ENCODE measurements around the gene RTN4R.
"Not testable (repeated sequence)": the region's sequence is repeated elsewhere in the genome, so short reads cannot be mapped to it uniquely, and the experiment has no call there.

RTN4R gene

GRCh38 chr22:20316217-20316843 lies 48.2 kb upstream of the RTN4R start:
- no peaks in the 10 kb centered on the region for H3K9me3 ChIP-seq (ENCODE audit: control insufficient read depth, insufficient read depth, low read length)

GRCh38 chr22:20315337-20316216 lies 47.5 kb upstream of the RTN4R start:
- Histone ChIP-seq H3K4me1 (ENCODE audit: control insufficient read depth, low read length) (peaks cover 14% of the 10 kb centered on the region), H4K20me1 (ENCODE audit: control insufficient read depth, insufficient read depth, low read depth, low read length) (no peaks in the 10 kb centered on the region), H3K27ac (ENCODE audit: low read depth, low read length) (no peak overlapping the region), H3K79me2 (ENCODE audit: control insufficient read depth, low read length) (peaks cover 6% of the 10 kb centered on the region), H3K36me3 (ENCODE audit: control insufficient read depth, low read length) (no peaks in the 10 kb centered on the region), H3K4me2 (ENCODE audit: low read length) (no peak overlapping the region), H3K9me3 (ENCODE audit: control insufficient read depth, insufficient read depth, low read length) (no peaks in the 10 kb centered on the region), H3K4me3 (ENCODE audit: low read length) (no peak overlapping the region), H3K27me3 (ENCODE audit: control insufficient read depth, low read length) (no peaks in the 10 kb centered on the region), H3F3A (ENCODE audit: control insufficient read depth, insufficient read depth) (no peaks in the 10 kb centered on the region), H3K9me2 (replicated peaks; ENCODE audit: control insufficient read depth, low read length) (no peaks in the 10 kb centered on the region)
- TF ChIP-seq EZH2phosphoT487 (IDR thresholded peaks at IDR 0.05; ENCODE audit: borderline replicate concordance, low read length): no peak
- TF ChIP-seq, protein P1, sequence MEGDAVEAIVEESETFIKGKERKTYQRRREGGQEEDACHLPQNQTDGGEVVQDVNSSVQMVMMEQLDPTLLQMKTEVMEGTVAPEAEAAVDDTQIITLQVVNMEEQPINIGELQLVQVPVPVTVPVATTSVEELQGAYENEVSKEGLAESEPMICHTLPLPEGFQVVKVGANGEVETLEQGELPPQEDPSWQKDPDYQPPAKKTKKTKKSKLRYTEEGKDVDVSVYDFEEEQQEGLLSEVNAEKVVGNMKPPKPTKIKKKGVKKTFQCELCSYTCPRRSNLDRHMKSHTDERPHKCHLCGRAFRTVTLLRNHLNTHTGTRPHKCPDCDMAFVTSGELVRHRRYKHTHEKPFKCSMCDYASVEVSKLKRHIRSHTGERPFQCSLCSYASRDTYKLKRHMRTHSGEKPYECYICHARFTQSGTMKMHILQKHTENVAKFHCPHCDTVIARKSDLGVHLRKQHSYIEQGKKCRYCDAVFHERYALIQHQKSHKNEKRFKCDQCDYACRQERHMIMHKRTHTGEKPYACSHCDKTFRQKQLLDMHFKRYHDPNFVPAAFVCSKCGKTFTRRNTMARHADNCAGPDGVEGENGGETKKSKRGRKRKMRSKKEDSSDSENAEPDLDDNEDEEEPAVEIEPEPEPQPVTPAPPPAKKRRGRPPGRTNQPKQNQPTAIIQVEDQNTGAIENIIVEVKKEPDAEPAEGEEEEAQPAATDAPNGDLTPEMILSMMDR (IDR thresholded peaks at IDR 0.05; ENCODE audit: low read depth, low read length, poor library complexity, severe bottlenecking): no peak

More at GRCh38 chr22:20316217-20316843, 48.2 kb upstream of the RTN4R start:
- no peak for TF ChIP-seq EZH2phosphoT487 (IDR thresholded peaks at IDR 0.05; ENCODE audit: borderline replicate concordance, low read length)
- TF ChIP-seq, protein P1 (IDR thresholded peaks at IDR 0.05; ENCODE audit: low read depth, low read length, poor library complexity, severe bottlenecking): no peak
- Histone ChIP-seq H3F3A (ENCODE audit: control insufficient read depth, insufficient read depth) (no peaks in the 10 kb centered on the region), H3K4me1 (ENCODE audit: control insufficient read depth, low read length) (peaks cover 18% of the 10 kb centered on the region), H3K27ac (ENCODE audit: low read depth, low read length) (no peak overlapping the region), H3K36me3 (ENCODE audit: control insufficient read depth, low read length) (no peaks in the 10 kb centered on the region), H3K79me2 (ENCODE audit: control insufficient read depth, low read length) (peaks cover 6% of the 10 kb centered on the region), H3K27me3 (ENCODE audit: control insufficient read depth, low read length) (no peaks in the 10 kb centered on the region), H3K4me3 (ENCODE audit: low read length) (no peak overlapping the region), H3K9me2 (replicated peaks; ENCODE audit: control insufficient read depth, low read length) (no peaks in the 10 kb centered on the region), H4K20me1 (ENCODE audit: control insufficient read depth, insufficient read depth, low read depth, low read length) (no peaks in the 10 kb centered on the region), H3K4me2 (ENCODE audit: low read length) (no peak overlapping the region)

GRCh38 chr22:20314741-20315336 lies 46.7 kb upstream of the RTN4R start:
- not testable (repeated sequence) for H3K9me2 ChIP-seq (replicated peaks; ENCODE audit: control insufficient read depth, low read length); H3K9me3 ChIP-seq (ENCODE audit: control insufficient read depth, insufficient read depth, low read length); H3K36me3 ChIP-seq (ENCODE audit: control insufficient read depth, low read length); H4K20me1 ChIP-seq (ENCODE audit: control insufficient read depth, insufficient read depth, low read depth, low read length); H3K4me3 ChIP-seq (ENCODE audit: low read length); H3K27ac ChIP-seq (ENCODE audit: low read depth, low read length); H3K27me3 ChIP-seq (ENCODE audit: control insufficient read depth, low read length); H3K4me2 ChIP-seq (ENCODE audit: low read length); H3F3A ChIP-seq (ENCODE audit: control insufficient read depth, insufficient read depth); H3K79me2 ChIP-seq (ENCODE audit: control insufficient read depth, low read length)
- H3K4me1 ChIP-seq (ENCODE audit: control insufficient read depth, low read length): peaks cover 12% of the 10 kb centered on the region

- H3K36me3 ChIP-seq (ENCODE audit: control insufficient read depth, low read length); H3K79me2 ChIP-seq (ENCODE audit: control insufficient read depth, low read length); H3K9me2 ChIP-seq (replicated peaks; ENCODE audit: control insufficient read depth, low read length); H3F3A ChIP-seq (ENCODE audit: control insufficient read depth, insufficient read depth); H3K27me3 ChIP-seq (ENCODE audit: control insufficient read depth, low read length); H4K20me1 ChIP-seq (ENCODE audit: control insufficient read depth, insufficient read depth, low read depth, low read length); H3K9me3 ChIP-seq (ENCODE audit: control insufficient read depth, insufficient read depth, low read length); H3K27ac ChIP-seq (ENCODE audit: low read depth, low read length); H3K4me3 ChIP-seq (ENCODE audit: low read length); H3K4me2 ChIP-seq (ENCODE audit: low read length): not testable (repeated sequence)
- peaks cover 10% of the 10 kb centered on the region for H3K4me1 ChIP-seq (ENCODE audit: control insufficient read depth, low read length)
Observed at GRCh38 chr22:20314206-20314605, 46.1 kb upstream of the RTN4R start.

- H3K9me3 ChIP-seq (ENCODE audit: control insufficient read depth, insufficient read depth, low read length); H3F3A ChIP-seq (ENCODE audit: control insufficient read depth, insufficient read depth); H4K20me1 ChIP-seq (ENCODE audit: control insufficient read depth, insufficient read depth, low read depth, low read length); H3K4me3 ChIP-seq (ENCODE audit: low read length); H3K79me2 ChIP-seq (ENCODE audit: control insufficient read depth, low read length); H3K9me2 ChIP-seq (replicated peaks; ENCODE audit: control insufficient read depth, low read length); H3K36me3 ChIP-seq (ENCODE audit: control insufficient read depth, low read length); H3K27ac ChIP-seq (ENCODE audit: low read depth, low read length); H3K27me3 ChIP-seq (ENCODE audit: control insufficient read depth, low read length); H3K4me1 ChIP-seq (ENCODE audit: control insufficient read depth, low read length); H3K4me2 ChIP-seq (ENCODE audit: low read length): not testable (repeated sequence)
Observed at GRCh38 chr22:20313306-20314077, 45.4 kb upstream of the RTN4R start.

Data from DOHH2 (cell line).